ENCODE data around the gene ECE1. TPM values are rescaled to one million over a fixed set of nuclear protein-coding genes. Genes with fewer than 3 reads are reported as not detected.
"Not testable (repeated sequence)": the region's sequence is repeated elsewhere in the genome, so short reads cannot be mapped to it uniquely, and the experiment has no call there.

ECE1 gene
- total RNA-seq, 1 donor from 2014 or later, result 90.9 TPM

GRCh38 chr1:21175670-21176581, 114.3 kb downstream of the ECE1 start:
- TF ChIP-seq, protein P1, sequence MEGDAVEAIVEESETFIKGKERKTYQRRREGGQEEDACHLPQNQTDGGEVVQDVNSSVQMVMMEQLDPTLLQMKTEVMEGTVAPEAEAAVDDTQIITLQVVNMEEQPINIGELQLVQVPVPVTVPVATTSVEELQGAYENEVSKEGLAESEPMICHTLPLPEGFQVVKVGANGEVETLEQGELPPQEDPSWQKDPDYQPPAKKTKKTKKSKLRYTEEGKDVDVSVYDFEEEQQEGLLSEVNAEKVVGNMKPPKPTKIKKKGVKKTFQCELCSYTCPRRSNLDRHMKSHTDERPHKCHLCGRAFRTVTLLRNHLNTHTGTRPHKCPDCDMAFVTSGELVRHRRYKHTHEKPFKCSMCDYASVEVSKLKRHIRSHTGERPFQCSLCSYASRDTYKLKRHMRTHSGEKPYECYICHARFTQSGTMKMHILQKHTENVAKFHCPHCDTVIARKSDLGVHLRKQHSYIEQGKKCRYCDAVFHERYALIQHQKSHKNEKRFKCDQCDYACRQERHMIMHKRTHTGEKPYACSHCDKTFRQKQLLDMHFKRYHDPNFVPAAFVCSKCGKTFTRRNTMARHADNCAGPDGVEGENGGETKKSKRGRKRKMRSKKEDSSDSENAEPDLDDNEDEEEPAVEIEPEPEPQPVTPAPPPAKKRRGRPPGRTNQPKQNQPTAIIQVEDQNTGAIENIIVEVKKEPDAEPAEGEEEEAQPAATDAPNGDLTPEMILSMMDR (IDR thresholded peaks at IDR 0.05), result no peak
- no peaks in the 10 kb centered on the region for H3K27me3 ChIP-seq (ENCODE audit: low read depth)
- peak overlapping the region; percentile 89 for H3K4me3 ChIP-seq
- peak; percentile 65 for DNase-seq
- H3K4me1 ChIP-seq, result peaks cover 26% of the 10 kb centered on the region
- intact Hi-C loops (cut with DNase I), result no loop called here
- peak in 1 of 2 donors; percentile 16 for ATAC-seq
- no peaks in the 10 kb centered on the region for H3K36me3 ChIP-seq
- peak overlapping the region; percentile 93 for H3K27ac ChIP-seq
- H3K9me3 ChIP-seq, result no peaks in the 10 kb centered on the region

DNA sequence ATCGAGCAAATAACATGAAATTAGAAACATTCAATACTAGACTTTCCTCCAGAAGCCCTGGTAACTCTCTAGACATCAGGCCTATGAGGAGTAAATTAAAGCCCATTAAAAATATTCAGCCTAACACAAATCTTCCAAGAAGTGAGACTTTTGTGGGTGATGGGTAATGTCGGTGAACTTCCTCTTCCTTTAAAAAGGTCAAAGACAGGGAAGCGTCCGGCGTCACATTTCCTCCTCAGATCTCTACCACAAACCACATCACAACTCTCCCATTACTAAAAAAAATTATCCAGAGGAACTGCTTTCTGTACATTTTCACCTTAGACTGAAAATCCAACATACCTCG, 115.0 kb downstream of the ECE1 start:
- peaks cover 29% of the 10 kb centered on the region for H3K4me1 ChIP-seq
- no peaks in the 10 kb centered on the region for H3K36me3 ChIP-seq
- ATAC-seq (peak in 1 of 2 donors; percentile 14), DNase-seq (peak; percentile 79)
- intact Hi-C loops (cut with DNase I), result no loop called here
- peak overlapping the region; percentile 93 for H3K27ac ChIP-seq
- peak overlapping the region; percentile 89 for H3K4me3 ChIP-seq
- no peaks in the 10 kb centered on the region for H3K9me3 ChIP-seq
- no peaks in the 10 kb centered on the region for H3K27me3 ChIP-seq (ENCODE audit: low read depth)
- TF ChIP-seq, protein P1 (IDR thresholded peaks at IDR 0.05), result no peak

GRCh38 chr1:21174654-21175323, 115.5 kb downstream of the ECE1 start:
- ATAC-seq (no peak), DNase-seq (no peak)
- H3K27ac ChIP-seq, result peak overlapping the region; percentile 93
- no peaks in the 10 kb centered on the region for H3K9me3 ChIP-seq
- peak overlapping the region; percentile 89 for H3K4me3 ChIP-seq
- H3K4me1 ChIP-seq, result peaks cover 29% of the 10 kb centered on the region
- H3K36me3 ChIP-seq, result no peaks in the 10 kb centered on the region
- intact Hi-C loops (cut with DNase I), result no loop called here
- TF ChIP-seq, protein P1 (IDR thresholded peaks at IDR 0.05), result no peak
- no peaks in the 10 kb centered on the region for H3K27me3 ChIP-seq (ENCODE audit: low read depth)

DNA sequence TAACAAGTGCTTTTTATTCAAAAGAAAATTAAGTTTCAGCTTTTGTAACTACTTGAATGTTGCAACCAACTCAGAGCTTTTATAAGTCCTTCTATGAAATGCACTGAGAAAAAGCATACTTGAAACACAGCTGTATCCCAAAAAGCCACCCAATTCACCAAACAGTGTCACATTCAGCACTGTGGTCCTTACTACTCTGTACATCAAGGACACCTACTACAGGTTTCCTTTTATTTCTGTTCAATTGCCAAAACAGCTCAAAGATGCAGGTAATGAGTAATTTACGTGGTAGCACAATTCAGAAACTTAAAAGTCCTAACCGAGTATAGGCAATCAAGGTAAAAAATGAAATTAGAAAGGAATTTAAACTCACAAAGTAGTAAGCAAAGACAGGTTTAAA, 116.0 kb downstream of the ECE1 start:
- TF ChIP-seq, protein P1 (IDR thresholded peaks at IDR 0.05), result no peak
- no peaks in the 10 kb centered on the region for H3K9me3 ChIP-seq
- no peak for ATAC-seq
- no peak for DNase-seq
- peaks cover 29% of the 10 kb centered on the region for H3K4me1 ChIP-seq
- intact Hi-C loops (cut with DNase I), result no loop called here
- peak overlapping the region; percentile 89 for H3K4me3 ChIP-seq
- H3K36me3 ChIP-seq, result peaks cover 6% of the 10 kb centered on the region
- no peaks in the 10 kb centered on the region for H3K27me3 ChIP-seq (ENCODE audit: low read depth)
- H3K27ac ChIP-seq, result peak overlapping the region; percentile 93

DNA sequence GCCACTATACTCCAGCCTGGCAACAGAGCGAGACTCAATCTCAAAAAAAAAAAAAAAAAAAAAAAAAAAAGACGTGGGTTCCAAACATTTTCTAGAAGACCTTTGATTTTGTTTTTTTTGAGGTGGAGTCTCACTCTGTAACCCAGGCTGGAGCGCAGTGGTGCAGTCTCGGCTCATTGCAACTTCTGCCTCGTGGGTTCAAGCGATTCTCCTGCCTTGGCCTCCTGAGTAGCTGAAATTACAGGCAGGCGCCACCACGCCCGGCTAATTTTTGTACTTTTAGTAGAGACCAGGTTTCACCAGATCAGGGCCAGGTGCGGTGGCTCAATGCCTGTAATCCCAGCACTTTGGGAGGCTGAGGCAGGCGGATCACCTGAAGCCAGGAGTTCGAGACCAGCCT, 117.2 kb downstream of the ECE1 start:
- peaks cover 29% of the 10 kb centered on the region for H3K4me1 ChIP-seq
- H3K9me3 ChIP-seq; H3K4me3 ChIP-seq; intact Hi-C loops (cut with DNase I); H3K27me3 ChIP-seq (ENCODE audit: low read depth); DNase-seq; H3K27ac ChIP-seq; ATAC-seq: not testable (repeated sequence)
- peaks cover 17% of the 10 kb centered on the region for H3K36me3 ChIP-seq

DNA sequence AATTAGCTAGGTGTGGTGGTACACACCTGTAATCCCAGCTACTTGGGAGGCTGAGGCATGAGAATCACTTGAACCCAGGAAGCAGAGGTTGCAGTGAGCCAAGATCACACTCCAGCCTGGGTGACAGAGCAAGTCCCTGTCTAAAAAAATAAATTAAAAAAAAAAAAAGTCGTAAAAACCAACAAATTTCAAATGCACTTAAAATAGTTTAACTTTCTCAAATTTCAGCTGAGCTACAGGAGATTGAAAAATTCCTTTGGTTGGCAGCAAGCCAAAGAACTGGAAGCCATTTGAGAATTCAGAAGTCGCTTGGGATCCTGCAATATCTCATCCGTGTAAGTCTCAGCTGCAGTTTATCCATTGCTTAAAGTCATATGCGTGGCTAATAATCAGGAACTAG, 119.4 kb downstream of the ECE1 start:
- H3K4me3 ChIP-seq; intact Hi-C loops (cut with DNase I); H3K27me3 ChIP-seq (ENCODE audit: low read depth); H3K9me3 ChIP-seq; DNase-seq; ATAC-seq; H3K27ac ChIP-seq: not testable (repeated sequence)
- Histone ChIP-seq H3K36me3 (peaks cover 17% of the 10 kb centered on the region), H3K4me1 (peaks cover 29% of the 10 kb centered on the region)
